ENCODE results near the gene PPFIA2.

The PPFIA2 gene

DNA sequence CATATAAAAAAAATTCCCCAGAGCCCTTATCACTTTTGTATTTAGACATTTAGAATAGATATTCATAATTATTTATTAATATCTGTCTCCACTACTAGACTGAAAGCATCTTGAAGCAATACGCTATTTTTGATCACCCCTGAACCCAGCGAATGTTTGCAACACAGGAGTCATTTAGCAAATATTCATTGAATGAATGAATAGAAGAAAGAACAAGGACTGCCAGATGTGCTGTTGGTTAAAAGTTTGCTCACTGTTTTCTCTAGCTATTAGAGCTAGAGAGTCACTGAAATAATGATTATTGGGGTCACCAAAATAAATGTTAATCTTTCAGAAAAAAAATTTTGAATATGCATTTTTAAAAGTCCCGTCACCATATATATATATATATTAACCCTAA is 506.9 kb downstream of the PPFIA2 start:
- H3K9me2 ChIP-seq (replicated peaks; ENCODE audit: low read depth, low read length) = no peaks in the 10 kb centered on the region
- no peak overlapping the region for H2AFZ ChIP-seq (ENCODE audit: low read length)
- H3K4me3 ChIP-seq (ENCODE audit: low read length, poor library complexity, severe bottlenecking) = no peak overlapping the region
- TF ChIP-seq EZH2phosphoT487 (IDR thresholded peaks at IDR 0.05; ENCODE audit: borderline replicate concordance) = no peak
- TF ChIP-seq, protein P1, sequence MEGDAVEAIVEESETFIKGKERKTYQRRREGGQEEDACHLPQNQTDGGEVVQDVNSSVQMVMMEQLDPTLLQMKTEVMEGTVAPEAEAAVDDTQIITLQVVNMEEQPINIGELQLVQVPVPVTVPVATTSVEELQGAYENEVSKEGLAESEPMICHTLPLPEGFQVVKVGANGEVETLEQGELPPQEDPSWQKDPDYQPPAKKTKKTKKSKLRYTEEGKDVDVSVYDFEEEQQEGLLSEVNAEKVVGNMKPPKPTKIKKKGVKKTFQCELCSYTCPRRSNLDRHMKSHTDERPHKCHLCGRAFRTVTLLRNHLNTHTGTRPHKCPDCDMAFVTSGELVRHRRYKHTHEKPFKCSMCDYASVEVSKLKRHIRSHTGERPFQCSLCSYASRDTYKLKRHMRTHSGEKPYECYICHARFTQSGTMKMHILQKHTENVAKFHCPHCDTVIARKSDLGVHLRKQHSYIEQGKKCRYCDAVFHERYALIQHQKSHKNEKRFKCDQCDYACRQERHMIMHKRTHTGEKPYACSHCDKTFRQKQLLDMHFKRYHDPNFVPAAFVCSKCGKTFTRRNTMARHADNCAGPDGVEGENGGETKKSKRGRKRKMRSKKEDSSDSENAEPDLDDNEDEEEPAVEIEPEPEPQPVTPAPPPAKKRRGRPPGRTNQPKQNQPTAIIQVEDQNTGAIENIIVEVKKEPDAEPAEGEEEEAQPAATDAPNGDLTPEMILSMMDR (conservative IDR thresholded peaks at IDR 0.05; ENCODE audit: low read length) = no peak
- no peak overlapping the region for H3K4me2 ChIP-seq (ENCODE audit: low read depth, low read length, poor library complexity, severe bottlenecking)
- H3K4me1 ChIP-seq (ENCODE audit: insufficient read depth, low read length, poor library complexity, severe bottlenecking) = no peaks in the 10 kb centered on the region
- H3K9me3 ChIP-seq (ENCODE audit: insufficient read depth, low read depth, low read length) = no peaks in the 10 kb centered on the region
- H3K27me3 ChIP-seq (ENCODE audit: insufficient read depth, low read length, poor library complexity, severe bottlenecking) = no peaks in the 10 kb centered on the region
- no peak overlapping the region for H3K9ac ChIP-seq (ENCODE audit: low read depth, low read length, poor library complexity, severe bottlenecking)
- H4K20me1 ChIP-seq (ENCODE audit: insufficient read depth, low read length, poor library complexity, severe bottlenecking) = no peaks in the 10 kb centered on the region
- H3K36me3 ChIP-seq (ENCODE audit: insufficient read depth, low read length) = no peaks in the 10 kb centered on the region
- H3F3A ChIP-seq (ENCODE audit: low read depth) = no peaks in the 10 kb centered on the region
- no peaks in the 10 kb centered on the region for H3K79me2 ChIP-seq (ENCODE audit: insufficient read depth, low read length)

- no peaks in the 10 kb centered on the region for H3K79me2 ChIP-seq (ENCODE audit: insufficient read depth, low read length)
- no peaks in the 10 kb centered on the region for H3F3A ChIP-seq (ENCODE audit: low read depth)
- H3K4me3 ChIP-seq (ENCODE audit: low read length, poor library complexity, severe bottlenecking) = no peak overlapping the region
- no peaks in the 10 kb centered on the region for H4K20me1 ChIP-seq (ENCODE audit: insufficient read depth, low read length, poor library complexity, severe bottlenecking)
- H3K27me3 ChIP-seq (ENCODE audit: insufficient read depth, low read length, poor library complexity, severe bottlenecking) = no peaks in the 10 kb centered on the region
- H3K36me3 ChIP-seq (ENCODE audit: insufficient read depth, low read length) = no peaks in the 10 kb centered on the region
- H3K4me1 ChIP-seq (ENCODE audit: insufficient read depth, low read length, poor library complexity, severe bottlenecking) = no peaks in the 10 kb centered on the region
- no peak overlapping the region for H3K4me2 ChIP-seq (ENCODE audit: low read depth, low read length, poor library complexity, severe bottlenecking)
- no peak overlapping the region for H2AFZ ChIP-seq (ENCODE audit: low read length)
- no peak overlapping the region for H3K9ac ChIP-seq (ENCODE audit: low read depth, low read length, poor library complexity, severe bottlenecking)
- TF ChIP-seq, protein P1 (conservative IDR thresholded peaks at IDR 0.05; ENCODE audit: low read length) = no peak
- TF ChIP-seq EZH2phosphoT487 (IDR thresholded peaks at IDR 0.05; ENCODE audit: borderline replicate concordance) = no peak
- H3K9me3 ChIP-seq (ENCODE audit: insufficient read depth, low read depth, low read length) = no peaks in the 10 kb centered on the region
- H3K9me2 ChIP-seq (replicated peaks; ENCODE audit: low read depth, low read length) = no peaks in the 10 kb centered on the region
These were observed 509.2 kb downstream of the PPFIA2 start for GRCh38 chr12:81249976-81250375.

GRCh38 chr12:81245907-81246570 is 513.1 kb downstream of the PPFIA2 start:
- Histone ChIP-seq H3K36me3 (ENCODE audit: insufficient read depth, low read length) (no peaks in the 10 kb centered on the region), H3K9me2 (replicated peaks; ENCODE audit: low read depth, low read length) (no peaks in the 10 kb centered on the region), H3F3A (ENCODE audit: low read depth) (no peaks in the 10 kb centered on the region), H3K4me3 (ENCODE audit: low read length, poor library complexity, severe bottlenecking) (no peak overlapping the region), H3K4me2 (ENCODE audit: low read depth, low read length, poor library complexity, severe bottlenecking) (no peak overlapping the region), H3K79me2 (ENCODE audit: insufficient read depth, low read length) (no peaks in the 10 kb centered on the region), H3K27me3 (ENCODE audit: insufficient read depth, low read length, poor library complexity, severe bottlenecking) (no peaks in the 10 kb centered on the region), H3K9me3 (ENCODE audit: insufficient read depth, low read depth, low read length) (no peaks in the 10 kb centered on the region), H3K4me1 (ENCODE audit: insufficient read depth, low read length, poor library complexity, severe bottlenecking) (no peaks in the 10 kb centered on the region), H3K9ac (ENCODE audit: low read depth, low read length, poor library complexity, severe bottlenecking) (no peak overlapping the region), H2AFZ (ENCODE audit: low read length) (peak overlapping the region; percentile 6; the same call in 1 of the 2 replicates), H4K20me1 (ENCODE audit: insufficient read depth, low read length, poor library complexity, severe bottlenecking) (no peaks in the 10 kb centered on the region)
- no peak for TF ChIP-seq EZH2phosphoT487 (IDR thresholded peaks at IDR 0.05; ENCODE audit: borderline replicate concordance)
- TF ChIP-seq, protein P1 (conservative IDR thresholded peaks at IDR 0.05; ENCODE audit: low read length) = no peak

All from Loucy (cell line).